Measurements from ENCODE around the gene RRP1B. TPM values are rescaled to one million over a fixed set of nuclear protein-coding genes. Genes with fewer than 3 reads are reported as not detected.
A peak's percentile ranks its signal among the peaks of the same experiment; 100 is the strongest.
"Not testable (repeated sequence)": the region's sequence is repeated elsewhere in the genome, so short reads cannot be mapped to it uniquely, and the experiment has no call there.

The RRP1B gene
- total and polyA plus RNA-seq, 4 donors, result 13.1 to 25.8 (median 21.7) TPM

DNA sequence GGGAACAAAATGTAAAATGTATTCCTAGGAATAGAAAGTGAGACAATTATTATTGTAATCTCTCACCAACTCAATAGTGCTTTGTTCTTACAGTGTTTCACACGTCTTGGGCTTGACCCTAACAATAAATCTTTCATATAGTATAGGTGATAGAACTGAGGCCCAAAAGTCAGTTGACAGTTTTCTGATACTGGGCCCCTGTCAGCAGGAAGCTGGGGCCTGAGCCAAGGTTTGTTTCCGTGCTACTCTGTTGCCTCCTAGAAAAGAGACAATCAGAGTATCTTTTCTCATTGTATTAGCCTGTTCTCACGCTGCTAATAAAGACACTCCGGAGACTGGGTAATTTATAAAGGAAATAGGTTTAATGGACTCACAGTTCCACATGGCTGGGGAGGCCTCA, 5.0 kb downstream of the RRP1B start:
- DNase-seq (ENCODE audit: low read depth in 4 of 6, low spot score in 6 of 6), result no peak
- H3K4me1 ChIP-seq (ENCODE audit: control insufficient read depth, insufficient read depth, low read length), result peaks cover 11% of the 10 kb centered on the region
- H3K27me3 ChIP-seq (ENCODE audit: control insufficient read depth, insufficient read depth, low read length), result no peaks in the 10 kb centered on the region
- H3K27ac ChIP-seq (ENCODE audit: low read depth, low read length), result no peak overlapping the region
- H3K36me3 ChIP-seq (ENCODE audit: control insufficient read depth, insufficient read depth, low read length), result peaks cover 21% of the 10 kb centered on the region
- no peaks in the 10 kb centered on the region for H3K9me3 ChIP-seq (ENCODE audit: control insufficient read depth, insufficient read depth, low read length)
- no peak overlapping the region for H3K4me3 ChIP-seq (ENCODE audit: low read depth, low read length)
- WGBS (ENCODE audit: insufficient coverage), result 100% methylated on average over 1 of the region's 4 CpGs

GRCh38 chr21:43665879-43666278, 6.5 kb downstream of the RRP1B start:
- DNase-seq (ENCODE audit: low read depth in 4 of 6, low spot score in 6 of 6), result no peak
- Histone ChIP-seq H3K4me3 (ENCODE audit: low read depth, low read length) (no peak overlapping the region), H3K36me3 (ENCODE audit: control insufficient read depth, insufficient read depth, low read length) (peaks cover 28% of the 10 kb centered on the region), H3K27me3 (ENCODE audit: control insufficient read depth, insufficient read depth, low read length) (no peaks in the 10 kb centered on the region), H3K9me3 (ENCODE audit: control insufficient read depth, insufficient read depth, low read length) (no peaks in the 10 kb centered on the region), H3K4me1 (ENCODE audit: control insufficient read depth, insufficient read depth, low read length) (peaks cover 4% of the 10 kb centered on the region), H3K27ac (ENCODE audit: low read depth, low read length) (no peak overlapping the region)
- 100% methylated on average over 1 of the region's 4 CpGs for WGBS (ENCODE audit: insufficient coverage)

DNA sequence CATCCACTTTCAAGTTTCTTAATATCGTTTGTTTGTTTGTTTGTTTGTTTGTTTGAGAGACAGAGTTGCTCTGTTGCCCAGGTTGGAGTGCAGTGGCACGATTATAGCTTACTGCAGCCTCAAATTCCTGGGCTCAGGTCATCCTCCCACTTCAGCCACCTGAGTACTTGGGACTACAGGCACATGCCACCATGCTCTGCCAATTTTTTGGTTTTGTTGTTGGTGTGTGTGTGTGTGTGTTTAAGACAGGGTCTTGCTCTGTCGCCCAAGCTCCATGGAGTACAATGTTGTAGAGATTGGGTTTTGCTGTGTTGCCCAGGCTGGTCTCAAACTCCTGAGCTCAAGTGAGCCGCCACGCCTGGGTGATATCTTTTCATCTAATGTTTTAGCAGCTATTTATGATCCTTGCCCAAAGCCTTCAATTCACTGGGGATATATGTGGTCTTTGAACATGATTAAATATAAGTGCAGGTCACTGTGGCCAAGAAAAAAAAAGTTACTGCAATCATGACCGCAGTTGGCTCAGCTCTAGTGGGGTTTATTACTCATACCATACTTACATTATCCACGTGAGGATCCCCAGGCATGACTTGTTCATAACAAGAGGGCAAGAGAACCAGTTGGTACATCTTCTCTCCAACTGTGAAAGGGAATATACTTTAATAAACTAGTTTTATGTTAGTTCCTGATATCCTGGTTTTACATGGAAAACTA, 8.0 kb downstream of the RRP1B start:
- H3K27ac ChIP-seq (ENCODE audit: low read depth, low read length), result no peak overlapping the region
- DNase-seq (ENCODE audit: low read depth in 4 of 6, low spot score in 6 of 6), result no peak
- H3K9me3 ChIP-seq (ENCODE audit: control insufficient read depth, insufficient read depth, low read length), result no peaks in the 10 kb centered on the region
- peaks cover 40% of the 10 kb centered on the region for H3K36me3 ChIP-seq (ENCODE audit: control insufficient read depth, insufficient read depth, low read length)
- H3K4me1 ChIP-seq (ENCODE audit: control insufficient read depth, insufficient read depth, low read length), result no peaks in the 10 kb centered on the region
- no peak overlapping the region for H3K4me3 ChIP-seq (ENCODE audit: low read depth, low read length)
- H3K27me3 ChIP-seq (ENCODE audit: control insufficient read depth, insufficient read depth, low read length), result no peaks in the 10 kb centered on the region
- 86% methylated on average over 1 of the region's 7 CpGs for WGBS (ENCODE audit: insufficient coverage)

- H3K27ac ChIP-seq (ENCODE audit: low read depth, low read length), result no peak overlapping the region
- no peak for DNase-seq (ENCODE audit: low read depth in 4 of 6, low spot score in 6 of 6)
- no peaks in the 10 kb centered on the region for H3K9me3 ChIP-seq (ENCODE audit: control insufficient read depth, insufficient read depth, low read length)
- H3K4me1 ChIP-seq (ENCODE audit: control insufficient read depth, insufficient read depth, low read length), result no peaks in the 10 kb centered on the region
- WGBS (ENCODE audit: insufficient coverage), result 92% methylated on average over 15 of the region's 20 CpGs
- H3K27me3 ChIP-seq (ENCODE audit: control insufficient read depth, insufficient read depth, low read length), result no peaks in the 10 kb centered on the region
- no peak overlapping the region for H3K4me3 ChIP-seq (ENCODE audit: low read depth, low read length)
- peaks cover 33% of the 10 kb centered on the region for H3K36me3 ChIP-seq (ENCODE audit: control insufficient read depth, insufficient read depth, low read length)
These were observed 10.7 kb downstream of the RRP1B start for GRCh38 chr21:43669828-43670605.

- Histone ChIP-seq H3K36me3 (ENCODE audit: control insufficient read depth, insufficient read depth, low read length) (peaks cover 47% of the 10 kb centered on the region), H3K4me3 (ENCODE audit: low read depth, low read length) (no peak overlapping the region), H3K9me3 (ENCODE audit: control insufficient read depth, insufficient read depth, low read length) (no peaks in the 10 kb centered on the region), H3K27ac (ENCODE audit: low read depth, low read length) (no peak overlapping the region), H3K4me1 (ENCODE audit: control insufficient read depth, insufficient read depth, low read length) (no peaks in the 10 kb centered on the region), H3K27me3 (ENCODE audit: control insufficient read depth, insufficient read depth, low read length) (no peaks in the 10 kb centered on the region)
- 90% methylated on average over 3 of the region's 3 CpGs for WGBS (ENCODE audit: insufficient coverage)
- DNase-seq (ENCODE audit: low read depth in 4 of 6, low spot score in 6 of 6), result no peak
These were observed 16.5 kb downstream of the RRP1B start for GRCh38 chr21:43675871-43676270.

GRCh38 chr21:43676391-43676790, 17.0 kb downstream of the RRP1B start:
- 94% methylated on average over 14 of the region's 15 CpGs for whole genome bisulfite sequencing (ENCODE audit: insufficient coverage)
- peaks cover 46% of the 10 kb centered on the region for H3K36me3 ChIP-seq (ENCODE audit: control insufficient read depth, insufficient read depth, low read length)

GRCh38 chr21:43679951-43680350, 20.6 kb downstream of the RRP1B start:
- WGBS (ENCODE audit: insufficient coverage), result 98% methylated on average over 8 of the region's 12 CpGs
- H3K4me3 ChIP-seq (ENCODE audit: low read depth, low read length), result no peak overlapping the region
- no peaks in the 10 kb centered on the region for H3K4me1 ChIP-seq (ENCODE audit: control insufficient read depth, insufficient read depth, low read length)
- peaks cover 55% of the 10 kb centered on the region for H3K36me3 ChIP-seq (ENCODE audit: control insufficient read depth, insufficient read depth, low read length)
- no peak overlapping the region for H3K27ac ChIP-seq (ENCODE audit: low read depth, low read length)
- H3K9me3 ChIP-seq (ENCODE audit: control insufficient read depth, insufficient read depth, low read length), result no peaks in the 10 kb centered on the region
- no peak for DNase-seq (ENCODE audit: low read depth in 4 of 6, low spot score in 6 of 6)
- H3K27me3 ChIP-seq (ENCODE audit: control insufficient read depth, insufficient read depth, low read length), result no peaks in the 10 kb centered on the region

More at GRCh38 chr21:43676391-43676790, 17.0 kb downstream of the RRP1B start:
- DNase-seq (ENCODE audit: low read depth in 4 of 6, low spot score in 6 of 6), result no peak
- H3K4me1 ChIP-seq (ENCODE audit: control insufficient read depth, insufficient read depth, low read length), result no peaks in the 10 kb centered on the region
- no peaks in the 10 kb centered on the region for H3K9me3 ChIP-seq (ENCODE audit: control insufficient read depth, insufficient read depth, low read length)
- no peaks in the 10 kb centered on the region for H3K27me3 ChIP-seq (ENCODE audit: control insufficient read depth, insufficient read depth, low read length)
- H3K27ac ChIP-seq (ENCODE audit: low read depth, low read length), result no peak overlapping the region
- no peak overlapping the region for H3K4me3 ChIP-seq (ENCODE audit: low read depth, low read length)

DNA sequence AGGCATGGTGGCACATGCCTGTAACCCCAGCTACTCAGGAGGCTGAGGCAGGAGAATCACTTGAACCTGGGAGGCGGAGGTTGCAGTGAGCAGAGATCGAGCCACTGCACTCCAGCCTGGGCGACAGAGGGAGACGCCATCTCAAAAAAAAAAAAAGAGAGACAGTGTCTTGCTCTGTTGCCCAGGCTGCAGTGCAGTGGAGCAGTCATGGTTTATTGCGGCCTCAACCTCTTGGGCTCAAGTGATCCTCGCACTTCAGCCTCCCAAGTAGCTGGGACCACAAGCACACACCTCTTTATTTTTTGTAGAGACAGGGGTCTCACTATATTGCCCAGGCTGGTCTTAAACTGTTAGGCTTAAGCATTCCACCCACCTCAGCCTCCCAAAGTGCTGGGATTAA, 21.1 kb downstream of the RRP1B start:
- not testable (repeated sequence) for H3K4me1 ChIP-seq (ENCODE audit: control insufficient read depth, insufficient read depth, low read length); H3K4me3 ChIP-seq (ENCODE audit: low read depth, low read length); H3K9me3 ChIP-seq (ENCODE audit: control insufficient read depth, insufficient read depth, low read length); DNase-seq (ENCODE audit: low read depth in 4 of 6, low spot score in 6 of 6); H3K27ac ChIP-seq (ENCODE audit: low read depth, low read length); H3K27me3 ChIP-seq (ENCODE audit: control insufficient read depth, insufficient read depth, low read length)
- peaks cover 52% of the 10 kb centered on the region for H3K36me3 ChIP-seq (ENCODE audit: control insufficient read depth, insufficient read depth, low read length)
- WGBS (ENCODE audit: insufficient coverage), result 93% methylated on average over 6 of the region's 6 CpGs

DNA sequence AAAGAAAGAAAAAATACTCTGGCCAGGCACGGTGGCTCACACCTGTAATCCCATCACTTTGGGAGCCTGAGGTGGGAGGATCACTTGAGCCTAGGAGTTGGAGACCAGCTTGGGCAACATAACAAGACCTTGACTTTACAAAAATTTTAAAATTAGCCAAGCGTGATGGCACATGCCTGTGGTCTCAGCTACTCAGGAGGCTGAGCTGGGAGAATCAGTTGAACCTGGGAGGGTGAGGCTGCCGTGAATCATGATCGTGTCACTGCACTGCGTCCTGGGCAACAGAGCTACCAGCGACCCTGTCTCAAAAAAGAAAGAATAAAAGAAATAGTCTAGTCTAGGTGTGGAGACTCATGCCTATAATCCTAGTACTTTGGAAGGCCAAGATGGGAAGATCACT, 22.3 kb downstream of the RRP1B start:
- no peak for DNase-seq (ENCODE audit: low read depth in 4 of 6, low spot score in 6 of 6)
- WGBS (ENCODE audit: insufficient coverage), result 100% methylated on average over 1 of the region's 6 CpGs
- Histone ChIP-seq H3K4me3 (ENCODE audit: low read depth, low read length) (no peak overlapping the region), H3K27me3 (ENCODE audit: control insufficient read depth, insufficient read depth, low read length) (no peaks in the 10 kb centered on the region), H3K9me3 (ENCODE audit: control insufficient read depth, insufficient read depth, low read length) (no peaks in the 10 kb centered on the region), H3K27ac (ENCODE audit: low read depth, low read length) (no peak overlapping the region), H3K36me3 (ENCODE audit: control insufficient read depth, insufficient read depth, low read length) (peaks cover 54% of the 10 kb centered on the region), H3K4me1 (ENCODE audit: control insufficient read depth, insufficient read depth, low read length) (no peaks in the 10 kb centered on the region)

- peaks cover 8% of the 10 kb centered on the region for H3K4me1 ChIP-seq (ENCODE audit: control insufficient read depth, insufficient read depth, low read length)
- WGBS (ENCODE audit: insufficient coverage), result 100% methylated on average over 1 of the region's 3 CpGs
- H3K36me3 ChIP-seq (ENCODE audit: control insufficient read depth, insufficient read depth, low read length), result peaks cover 69% of the 10 kb centered on the region
These were observed 25.1 kb downstream of the RRP1B start for GRCh38 chr21:43684424-43684823.

More at GRCh38 chr21:43684424-43684823, 25.1 kb downstream of the RRP1B start:
- no peak overlapping the region for H3K27ac ChIP-seq (ENCODE audit: low read depth, low read length)
- H3K4me3 ChIP-seq (ENCODE audit: low read depth, low read length), result no peak overlapping the region
- no peaks in the 10 kb centered on the region for H3K27me3 ChIP-seq (ENCODE audit: control insufficient read depth, insufficient read depth, low read length)
- peak in 1 of 6 donors; percentile 19 for DNase-seq (ENCODE audit: low read depth in 4 of 6, low spot score in 6 of 6)
- H3K9me3 ChIP-seq (ENCODE audit: control insufficient read depth, insufficient read depth, low read length), result no peaks in the 10 kb centered on the region

Data from spinal cord (tissue), 10 donors.